ENCODE results near the gene GTF2F1. TPM values are rescaled to one million over a fixed set of nuclear protein-coding genes. Genes with fewer than 3 reads are reported as not detected.

The GTF2F1 gene
- total and polyA plus RNA-seq, 2 donors (not counting 1 experiment from before 2014, with no cell fraction given), result 43.0 to 50.4 TPM

DNA sequence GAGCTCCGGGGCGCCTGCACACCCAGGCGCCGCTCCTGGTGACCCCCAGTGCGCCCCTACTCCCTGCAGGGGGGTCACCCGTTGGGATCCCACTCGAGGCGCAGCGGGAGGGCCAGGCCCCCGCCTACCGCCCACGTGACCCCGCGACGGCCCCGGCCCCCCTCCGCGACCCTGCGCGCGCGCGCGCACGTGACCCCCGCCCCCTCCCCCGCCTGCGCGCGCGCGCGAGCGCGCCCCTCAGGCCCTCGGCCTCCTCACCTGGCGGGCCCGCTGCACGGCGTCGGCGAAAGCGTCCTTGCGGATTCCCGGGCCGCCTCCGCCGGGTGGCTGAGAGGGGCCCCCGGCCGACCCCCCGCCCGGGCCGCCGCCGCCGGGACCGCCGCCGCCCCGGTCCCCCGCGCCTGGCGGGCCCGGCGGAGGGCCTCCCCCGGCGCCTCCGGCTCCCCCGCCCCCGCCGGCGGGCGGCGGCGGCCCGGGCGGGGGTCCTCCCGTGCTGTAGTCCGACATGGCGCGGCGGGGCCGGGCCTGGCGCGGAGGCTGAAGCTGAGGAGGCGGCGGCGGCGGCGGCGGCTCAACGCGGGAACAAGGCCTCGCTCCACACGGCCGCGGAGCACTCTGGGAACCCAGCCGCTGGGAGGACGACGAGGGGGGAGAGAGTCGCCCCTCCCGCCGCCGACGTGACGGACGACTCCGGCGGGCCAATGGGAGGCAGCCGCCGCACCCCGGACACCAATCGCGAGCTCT, 31.4 kb upstream of the GTF2F1 start, which contains the start of gene KHSRP:
KHSRP (minus strand) TSS at position 617 of the 744 bp plus-strand sequence; CDS start at position 507, 110 bp downstream.
- peaks cover 19% of the 10 kb centered on the region for H3K36me3 ChIP-seq (ENCODE audit: control insufficient read depth, insufficient read depth, low read length)
- H2AFZ ChIP-seq (ENCODE audit: low read length), result peak within 1 kb of the TSS; percentile 0
- no peaks in the 10 kb centered on the region for H3K9me3 ChIP-seq (ENCODE audit: control insufficient read depth, insufficient read depth, low read depth, low read length)
- peak within 1 kb of the TSS; percentile 72 for H3K9ac ChIP-seq (ENCODE audit: insufficient read depth, low read length)
- peak within 1 kb of the TSS; percentile 79 to 95 (median 88) for H3K4me3 ChIP-seq (replicated peaks in 1 of 4; ENCODE audit: control extremely low read depth in 1 of 4, insufficient read depth in 1 of 4, low read depth in 3 of 4, low read length in 4 of 4)
- peaks cover 4% of the 10 kb centered on the region for H3K4me1 ChIP-seq (ENCODE audit: control insufficient read depth, extremely low read depth, insufficient read depth, low read length)
- peaks cover 1% of the 10 kb centered on the region for H3K27me3 ChIP-seq (ENCODE audit: control insufficient read depth, insufficient read depth, low read length)
- TF ChIP-seq, protein P1, sequence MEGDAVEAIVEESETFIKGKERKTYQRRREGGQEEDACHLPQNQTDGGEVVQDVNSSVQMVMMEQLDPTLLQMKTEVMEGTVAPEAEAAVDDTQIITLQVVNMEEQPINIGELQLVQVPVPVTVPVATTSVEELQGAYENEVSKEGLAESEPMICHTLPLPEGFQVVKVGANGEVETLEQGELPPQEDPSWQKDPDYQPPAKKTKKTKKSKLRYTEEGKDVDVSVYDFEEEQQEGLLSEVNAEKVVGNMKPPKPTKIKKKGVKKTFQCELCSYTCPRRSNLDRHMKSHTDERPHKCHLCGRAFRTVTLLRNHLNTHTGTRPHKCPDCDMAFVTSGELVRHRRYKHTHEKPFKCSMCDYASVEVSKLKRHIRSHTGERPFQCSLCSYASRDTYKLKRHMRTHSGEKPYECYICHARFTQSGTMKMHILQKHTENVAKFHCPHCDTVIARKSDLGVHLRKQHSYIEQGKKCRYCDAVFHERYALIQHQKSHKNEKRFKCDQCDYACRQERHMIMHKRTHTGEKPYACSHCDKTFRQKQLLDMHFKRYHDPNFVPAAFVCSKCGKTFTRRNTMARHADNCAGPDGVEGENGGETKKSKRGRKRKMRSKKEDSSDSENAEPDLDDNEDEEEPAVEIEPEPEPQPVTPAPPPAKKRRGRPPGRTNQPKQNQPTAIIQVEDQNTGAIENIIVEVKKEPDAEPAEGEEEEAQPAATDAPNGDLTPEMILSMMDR (conservative IDR thresholded peaks at IDR 0.05 in 1 of 2, IDR thresholded peaks at IDR 0.05 in 1 of 2; ENCODE audit: low read depth in 1 of 2, low read length in 2 of 2), result no peak
- peak within 1 kb of the TSS; percentile 82 for H3K4me2 ChIP-seq (ENCODE audit: extremely low read depth, insufficient read depth, low read length)
- peaks cover 47% of the 10 kb centered on the region for H3K79me2 ChIP-seq (ENCODE audit: control insufficient read depth, insufficient read depth, low read length)
- DNase-seq (ENCODE audit: low read depth in 2 of 2), result no peak
- peak within 1 kb of the TSS; percentile 78 for H3K27ac ChIP-seq (ENCODE audit: insufficient read depth, low read length)
- H4K20me1 ChIP-seq (ENCODE audit: control insufficient read depth, extremely low read depth, insufficient read depth, low read length), result peaks cover 6% of the 10 kb centered on the region

DNA sequence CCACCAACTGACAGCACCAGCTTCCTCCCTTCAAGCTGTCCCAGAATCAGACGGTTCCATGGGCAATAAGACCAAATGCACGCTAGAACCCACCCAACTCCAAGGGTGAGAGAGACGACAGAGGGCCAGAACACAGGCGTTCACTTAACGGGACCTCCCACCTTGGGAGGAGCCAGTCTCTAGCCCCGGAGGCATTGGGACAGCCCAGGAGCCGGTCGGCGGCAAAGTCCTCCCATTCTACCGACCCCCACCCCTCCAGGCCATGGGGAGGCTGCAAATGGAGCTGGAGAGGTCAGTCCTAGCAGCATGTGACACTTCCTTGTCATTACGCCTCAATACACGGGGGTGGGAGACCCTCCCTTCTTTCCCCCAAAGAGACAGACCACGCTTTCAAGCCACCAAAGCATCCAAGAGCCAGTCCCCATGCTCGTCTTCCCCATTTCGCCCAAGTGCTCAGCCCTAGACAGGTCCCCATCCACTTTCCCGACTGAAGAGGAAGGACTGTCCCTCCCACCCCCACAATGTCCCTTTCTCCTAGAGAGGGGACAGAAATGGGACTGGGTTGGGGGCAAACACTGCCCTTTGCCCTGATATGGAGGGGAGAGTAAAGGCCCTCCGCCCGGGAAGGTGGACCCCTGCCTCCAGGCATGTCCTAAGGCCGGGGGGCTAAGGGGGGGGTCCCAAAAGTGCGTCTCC, 30.7 kb upstream of the GTF2F1 start:
- Histone ChIP-seq H4K20me1 (ENCODE audit: control insufficient read depth, extremely low read depth, insufficient read depth, low read length) (peaks cover 6% of the 10 kb centered on the region), H3K4me3 (replicated peaks in 1 of 4; ENCODE audit: control extremely low read depth in 1 of 4, insufficient read depth in 1 of 4, low read depth in 3 of 4, low read length in 4 of 4) (peak overlapping the region; percentile 79 to 95 (median 88)), H3K4me2 (ENCODE audit: extremely low read depth, insufficient read depth, low read length) (peak overlapping the region; percentile 82), H3K9me3 (ENCODE audit: control insufficient read depth, insufficient read depth, low read depth, low read length) (no peaks in the 10 kb centered on the region), H2AFZ (ENCODE audit: low read length) (no peak overlapping the region), H3K27me3 (ENCODE audit: control insufficient read depth, insufficient read depth, low read length) (no peaks in the 10 kb centered on the region), H3K36me3 (ENCODE audit: control insufficient read depth, insufficient read depth, low read length) (peaks cover 21% of the 10 kb centered on the region), H3K9ac (ENCODE audit: insufficient read depth, low read length) (peak overlapping the region; percentile 72), H3K79me2 (ENCODE audit: control insufficient read depth, insufficient read depth, low read length) (peaks cover 52% of the 10 kb centered on the region), H3K4me1 (ENCODE audit: control insufficient read depth, extremely low read depth, insufficient read depth, low read length) (peaks cover 4% of the 10 kb centered on the region), H3K27ac (ENCODE audit: insufficient read depth, low read length) (peak overlapping the region; percentile 78)
- TF ChIP-seq, protein P1 (conservative IDR thresholded peaks at IDR 0.05 in 1 of 2, IDR thresholded peaks at IDR 0.05 in 1 of 2; ENCODE audit: low read depth in 1 of 2, low read length in 2 of 2), result no peak
- no peak for TF ChIP-seq EZH2 (IDR thresholded peaks at IDR 0.05; ENCODE audit: low read length, missing control alignments)
- peak; percentile 37 to 42 for DNase-seq (ENCODE audit: low read depth in 2 of 2)

All from fibroblast of lung (primary cell).